H9 (cell line): ENCODE measurements around the gene SIGLEC12. TPM values are rescaled to one million over a fixed set of nuclear protein-coding genes. Genes with fewer than 3 reads are reported as not detected.

Experiments
- DNase-seq: peaks from one replicate; pipeline ENCODE4 v3.0.0-alpha.2; 2017
- H2AFZ ChIP-seq: one replicate; pipeline ENCODE4 v1.6.1; 2013; ENCODE audit warnings: mild to moderate bottlenecking, low read length, control low read depth, moderate library complexity
- H2AK5ac ChIP-seq: 2 replicates; pipeline ENCODE4 v1.6.1; 2013; ENCODE audit warnings: low read length, control low read depth, mixed read lengths; ENCODE audit not compliant: insufficient read length
- H2BK120ac ChIP-seq: one replicate; pipeline ENCODE4 v1.6.1; 2013; ENCODE audit warnings: low read depth, mild to moderate bottlenecking, low read length, control low read depth, inconsistent platforms; ENCODE audit not compliant: poor library complexity, severe bottlenecking
- H2BK12ac ChIP-seq: 2 replicates; pipeline ENCODE4 v1.6.1; 2013; ENCODE audit warnings: low read length, control low read depth, mixed read lengths, low read depth; ENCODE audit not compliant: insufficient read length
- H2BK15ac ChIP-seq: 2 replicates; pipeline ENCODE4 v1.6.1; 2013; ENCODE audit warnings: low read depth, low read length, control low read depth
- H2BK20ac ChIP-seq: one replicate; pipeline ENCODE4 v1.6.1; 2013; ENCODE audit warnings: low read depth, mild to moderate bottlenecking, low read length, control low read depth, inconsistent platforms; ENCODE audit not compliant: poor library complexity, severe bottlenecking
- H2BK5ac ChIP-seq: 2 replicates; pipeline ENCODE4 v1.6.1; 2013; ENCODE audit warnings: low read length, control low read depth, mixed read lengths; ENCODE audit not compliant: insufficient read length
- H3K14ac ChIP-seq: 2 replicates; pipeline ENCODE4 v1.6.1; 2013; ENCODE audit warnings: low read length, control low read depth; ENCODE audit not compliant: insufficient read depth
- H3K18ac ChIP-seq: 2 replicates; pipeline ENCODE4 v1.6.1; 2013; ENCODE audit warnings: low read depth, mild to moderate bottlenecking, mixed read lengths, low read length, control low read depth; ENCODE audit not compliant: insufficient read length
- H3K23ac ChIP-seq: 2 replicates; pipeline ENCODE4 v1.6.1; 2013; ENCODE audit warnings: low read length, control low read depth, mixed read lengths, low read depth; ENCODE audit not compliant: insufficient read length
- H3K23me2 ChIP-seq: 2 replicates; pipeline ENCODE4 v1.6.1; 2013; ENCODE audit warnings: low read depth, mild to moderate bottlenecking, mixed read lengths, low read length, control low read depth; ENCODE audit not compliant: insufficient read length, poor library complexity, severe bottlenecking
- H3K27ac ChIP-seq: 2 replicates; pipeline ENCODE4 v1.5.1; 2013; ENCODE audit warnings: low read length, control low read depth, mixed read lengths, low read depth; ENCODE audit not compliant: insufficient read length
- H3K27me3 ChIP-seq: 2 replicates; pipeline ENCODE4 v1.6.1; 2013; ENCODE audit warnings: low read length, control low read depth, inconsistent platforms; ENCODE audit not compliant: insufficient read depth
- H3K4ac ChIP-seq: 2 replicates; pipeline ENCODE4 v1.6.1; 2013; ENCODE audit warnings: low read depth, mild to moderate bottlenecking, control low read depth, inconsistent platforms, low read length, moderate library complexity
- H3K4me1 ChIP-seq: 2 replicates; pipeline ENCODE4 v1.6.1; 2013; ENCODE audit warnings: low read length, control low read depth, inconsistent platforms; ENCODE audit not compliant: insufficient read depth
- H3K4me2 ChIP-seq: 2 replicates; pipeline ENCODE4 v1.6.1; 2013; ENCODE audit warnings: low read length, control low read depth, mixed read lengths; ENCODE audit not compliant: insufficient read length, insufficient read depth
- H3K56ac ChIP-seq: 2 replicates; pipeline ENCODE4 v1.6.1; 2013; ENCODE audit warnings: low read depth, mild to moderate bottlenecking, mixed read lengths, low read length, control low read depth; ENCODE audit not compliant: insufficient read length
- H3K79me1 ChIP-seq: 2 replicates; pipeline ENCODE4 v1.6.1; 2013; ENCODE audit warnings: low read depth, mild to moderate bottlenecking, moderate library complexity, low read length, control low read depth, inconsistent platforms; ENCODE audit not compliant: insufficient read depth, poor library complexity, severe bottlenecking
- H3K79me2 ChIP-seq: 2 replicates; pipeline ENCODE4 v1.6.1; 2013; ENCODE audit warnings: low read length, control low read depth, inconsistent platforms; ENCODE audit not compliant: insufficient read depth
- H3K9ac ChIP-seq: 2 replicates; pipeline ENCODE4 v1.6.1; 2013; ENCODE audit warnings: low read length, control low read depth, mixed read lengths; ENCODE audit not compliant: insufficient read length; ENCODE audit errors: extremely low read depth
- H3K9me3 ChIP-seq: one replicate; pipeline ENCODE4 v1.6.1; 2013; ENCODE audit warnings: low read depth, low read length, inconsistent platforms; ENCODE audit not compliant: control insufficient read depth
- H3T11ph ChIP-seq: one replicate; pipeline ENCODE4 v1.6.1; 2013; ENCODE audit warnings: mild to moderate bottlenecking, low read length, control low read depth, inconsistent platforms
- H4K20me1 ChIP-seq: one replicate; pipeline ENCODE4 v1.6.1; 2013; ENCODE audit not compliant: control insufficient read depth, insufficient read length, insufficient read depth
- H4K5ac ChIP-seq: 2 replicates; pipeline ENCODE4 v1.6.1; 2013; ENCODE audit warnings: low read depth, mild to moderate bottlenecking, mixed read lengths, low read length, control low read depth; ENCODE audit not compliant: insufficient read length
- H4K8ac ChIP-seq: replicated peaks from 2 replicates; pipeline ENCODE4 v1.6.1; 2013; ENCODE audit warnings: low read length, control low read depth, mixed read lengths, low read depth; ENCODE audit not compliant: insufficient read length
- H4K91ac ChIP-seq: 2 replicates; pipeline ENCODE4 v1.6.1; 2013; ENCODE audit warnings: low read depth, mild to moderate bottlenecking, moderate library complexity, mixed read lengths, low read length, control low read depth; ENCODE audit not compliant: insufficient read length
- H3K27ac Mint-ChIP-seq, 3 experiments: 2 replicates in 2 of 3; 3 replicates in 1 of 3; pipeline ENCODE4 v1.8.0; 2020 to 2021; ENCODE audit warnings: mixed read lengths in 3 of 3, mild to moderate bottlenecking in 1 of 3, moderate library complexity in 1 of 3
- H3K27me3 Mint-ChIP-seq: 2 replicates; pipeline ENCODE4 v1.8.0; 2021; ENCODE audit warnings: low read depth, mild to moderate bottlenecking, moderate library complexity, mixed read lengths
- H3K36me3 Mint-ChIP-seq, 3 experiments: 2 replicates in 2 of 3; 3 replicates in 1 of 3; pipeline ENCODE4 v1.8.0; 2020 to 2021; ENCODE audit warnings: low read depth in 3 of 3, mixed read lengths in 3 of 3; ENCODE audit not compliant: insufficient read depth in 1 of 3
- H3K4me1 Mint-ChIP-seq, 2 experiments: 2 replicates each; pipeline ENCODE4 v1.8.0; 2020; ENCODE audit warnings: mixed read lengths in 2 of 2
- H3K4me3 Mint-ChIP-seq, 2 experiments: 2 replicates in 1 of 2; 3 replicates in 1 of 2; pipeline ENCODE4 v1.8.0; 2020 to 2021; ENCODE audit warnings: mild to moderate bottlenecking in 2 of 2, mixed read lengths in 2 of 2, moderate library complexity in 1 of 2
- H3K9me3 Mint-ChIP-seq, 2 experiments: 2 replicates in 1 of 2; 3 replicates in 1 of 2; pipeline ENCODE4 v1.8.0; 2020; ENCODE audit warnings: mild to moderate bottlenecking in 2 of 2, mixed read lengths in 2 of 2, moderate library complexity in 1 of 2
- WGBS: extraction: QIAGEN DNeasy Blood & Tissue Kit; methylation state at CpG from one replicate; pipeline ENCODE4 v1.1.7; 2013; ENCODE audit warnings: missing lambda C conversion rate, low lambda C conversion rate, mixed read lengths; ENCODE audit not compliant: insufficient read length; ENCODE audit errors: extremely low coverage; 5-methylcytosine and 5-hydroxymethylcytosine counted together
- total RNA-seq: library from RNA; stranded (reverse); gene quantifications from 2 replicates; pipeline ENCODE4 v1.2.1, GENCODE V29; 2021
- TF ChIP-seq, protein P1 (sequence below): fragments of 200-600 bp; sonication (generic); conservative IDR thresholded peaks from 3 replicates; pipeline ENCODE4 v1.8.0; 2021; ENCODE audit warnings: antibody characterized with exemption, mild to moderate bottlenecking

Gene SIGLEC12
- total RNA-seq, 1 experiment from 2014 or later: not detected

DNA sequence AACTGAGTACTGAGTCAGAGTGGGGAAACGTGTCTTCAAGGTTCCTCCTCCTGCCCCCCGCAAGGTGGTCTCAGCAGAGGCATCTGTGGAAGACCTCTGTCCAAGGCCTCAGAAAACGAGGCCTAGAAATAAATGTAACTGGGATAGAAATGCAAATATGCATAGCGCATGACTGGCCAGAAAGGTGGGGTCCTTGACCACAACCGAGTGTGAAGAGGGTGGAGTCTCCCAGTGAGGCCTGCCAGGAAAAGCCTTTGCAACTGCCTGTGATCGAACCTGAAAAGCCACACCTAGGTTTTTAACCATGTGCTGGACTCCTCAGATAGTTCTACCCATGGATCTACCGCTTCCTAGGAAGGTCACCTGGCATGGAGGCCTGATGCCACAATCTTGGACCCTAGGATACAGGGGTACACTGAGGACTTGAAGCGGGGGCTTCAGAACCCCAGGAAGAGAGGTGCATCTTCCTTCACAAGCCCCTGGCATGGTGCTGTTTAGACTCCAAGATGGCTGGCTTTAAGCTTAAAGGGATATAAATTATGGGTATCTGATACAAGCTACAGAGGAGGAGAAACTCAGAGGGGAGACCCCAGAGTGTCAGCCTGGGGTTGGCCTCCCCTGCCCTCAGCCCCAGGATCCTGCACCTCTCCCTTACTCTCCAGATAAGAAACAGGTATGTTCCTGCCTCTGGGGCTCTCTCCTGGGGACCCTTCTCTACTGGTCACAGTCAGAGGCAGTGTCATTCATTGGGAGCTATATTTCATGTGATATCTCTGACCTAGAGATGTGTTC, 48.1 kb upstream of the SIGLEC12 start:
- no peak overlapping the region for H3K4me3 Mint-ChIP-seq
- no peaks in the 10 kb centered on the region; a peak in 2 of 7 replicates for H3K36me3 Mint-ChIP-seq

More for the DNA sequence above, 48.1 kb upstream of the SIGLEC12 start:
- Histone ChIP-seq H3K9ac (no peak overlapping the region), H2BK20ac (no peak overlapping the region), H2BK15ac (no peak overlapping the region), H3K27me3 (no peaks in the 10 kb centered on the region), H3K23ac (no peak overlapping the region), H4K20me1 (no peaks in the 10 kb centered on the region), H3K79me1 (no peaks in the 10 kb centered on the region), H2BK5ac (no peak overlapping the region), H3K4me1 (no peaks in the 10 kb centered on the region; the same call in 1 of the 2 replicates), H3K79me2 (no peaks in the 10 kb centered on the region), H3K4ac (no peak overlapping the region), H3K14ac (no peak overlapping the region), H2AK5ac (no peak overlapping the region), H4K8ac (no peak overlapping the region), H3K4me2 (no peak overlapping the region), H4K5ac (no peak overlapping the region), H3T11ph (no peak overlapping the region), H3K23me2 (no peaks in the 10 kb centered on the region), H2BK120ac (no peak overlapping the region), H3K27ac (no peak overlapping the region), H4K91ac (no peak overlapping the region), H2AFZ (no peak overlapping the region), H3K56ac (no peak overlapping the region), H3K9me3 (no peaks in the 10 kb centered on the region), H3K18ac (no peak overlapping the region), H2BK12ac (no peak overlapping the region)
- no peak for DNase-seq
- TF ChIP-seq, protein P1, sequence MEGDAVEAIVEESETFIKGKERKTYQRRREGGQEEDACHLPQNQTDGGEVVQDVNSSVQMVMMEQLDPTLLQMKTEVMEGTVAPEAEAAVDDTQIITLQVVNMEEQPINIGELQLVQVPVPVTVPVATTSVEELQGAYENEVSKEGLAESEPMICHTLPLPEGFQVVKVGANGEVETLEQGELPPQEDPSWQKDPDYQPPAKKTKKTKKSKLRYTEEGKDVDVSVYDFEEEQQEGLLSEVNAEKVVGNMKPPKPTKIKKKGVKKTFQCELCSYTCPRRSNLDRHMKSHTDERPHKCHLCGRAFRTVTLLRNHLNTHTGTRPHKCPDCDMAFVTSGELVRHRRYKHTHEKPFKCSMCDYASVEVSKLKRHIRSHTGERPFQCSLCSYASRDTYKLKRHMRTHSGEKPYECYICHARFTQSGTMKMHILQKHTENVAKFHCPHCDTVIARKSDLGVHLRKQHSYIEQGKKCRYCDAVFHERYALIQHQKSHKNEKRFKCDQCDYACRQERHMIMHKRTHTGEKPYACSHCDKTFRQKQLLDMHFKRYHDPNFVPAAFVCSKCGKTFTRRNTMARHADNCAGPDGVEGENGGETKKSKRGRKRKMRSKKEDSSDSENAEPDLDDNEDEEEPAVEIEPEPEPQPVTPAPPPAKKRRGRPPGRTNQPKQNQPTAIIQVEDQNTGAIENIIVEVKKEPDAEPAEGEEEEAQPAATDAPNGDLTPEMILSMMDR: no peak
- no CpG with 5 or more reads among the region's 8 CpGs for WGBS
- peaks cover 62% of the 10 kb centered on the region for H3K27me3 Mint-ChIP-seq
- no peak overlapping the region for H3K27ac Mint-ChIP-seq
- H3K4me1 Mint-ChIP-seq: peaks cover 0 to 6% of the 10 kb centered on the region in 2 experiments; a peak in 2 of 4 replicates
- peaks cover 46 to 93% of the 10 kb centered on the region in 2 experiments for H3K9me3 Mint-ChIP-seq
